ENCODE measurements around the gene LTO1.

The LTO1 gene

GRCh38 chr11:69657911-69658625 is 17.1 kb downstream of the LTO1 start:
- no peak for DNase-seq (ENCODE audit: low spot score)

- DNase-seq (ENCODE audit: low spot score), result no peak
Observed at GRCh38 chr11:69657456-69657910, 17.7 kb downstream of the LTO1 start.

DNA sequence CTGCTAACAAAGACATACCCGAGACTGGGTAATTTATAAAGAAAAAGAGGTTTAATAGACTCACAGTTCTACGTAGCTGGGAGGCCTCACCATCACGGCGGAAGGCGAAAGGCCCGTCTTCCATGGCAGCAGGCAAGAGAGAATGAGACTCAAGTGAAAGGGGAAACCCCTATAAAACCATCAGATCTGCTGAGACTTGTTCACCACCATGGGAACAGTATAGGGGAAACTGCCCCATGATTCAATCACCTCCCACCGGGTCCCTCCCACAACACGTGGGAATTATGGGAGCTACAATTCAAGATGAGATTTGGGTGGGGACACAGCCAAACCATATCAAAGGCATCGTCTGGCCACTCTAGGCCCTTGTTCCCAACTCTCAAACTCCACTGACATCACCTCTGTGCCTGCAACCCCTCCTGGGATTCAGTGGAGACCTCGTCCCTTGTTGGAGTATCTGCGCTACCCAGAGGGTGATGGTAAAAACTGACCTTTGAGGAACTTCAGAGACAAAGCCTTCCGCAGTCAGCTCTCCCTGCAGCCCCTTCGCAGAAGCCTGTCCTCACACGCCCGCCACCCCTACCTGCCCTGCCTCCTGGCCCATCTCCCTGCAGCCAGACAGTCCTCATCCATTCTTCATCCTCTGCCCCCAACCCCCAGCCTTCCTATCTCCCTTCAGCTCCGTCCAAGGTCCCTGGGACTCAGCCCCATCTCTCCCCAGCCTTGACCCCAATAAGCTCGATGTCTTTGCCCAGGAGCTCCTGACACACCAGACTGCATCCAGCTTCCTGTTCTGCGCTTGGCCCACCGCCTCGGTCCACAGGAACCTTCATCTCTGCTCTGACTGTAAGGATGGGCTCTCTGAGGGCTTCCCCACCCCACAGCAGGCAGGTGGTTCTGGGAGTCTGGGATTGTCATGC is 18.4 kb downstream of the LTO1 start:
- no peak for DNase-seq (ENCODE audit: low spot score)

DNA sequence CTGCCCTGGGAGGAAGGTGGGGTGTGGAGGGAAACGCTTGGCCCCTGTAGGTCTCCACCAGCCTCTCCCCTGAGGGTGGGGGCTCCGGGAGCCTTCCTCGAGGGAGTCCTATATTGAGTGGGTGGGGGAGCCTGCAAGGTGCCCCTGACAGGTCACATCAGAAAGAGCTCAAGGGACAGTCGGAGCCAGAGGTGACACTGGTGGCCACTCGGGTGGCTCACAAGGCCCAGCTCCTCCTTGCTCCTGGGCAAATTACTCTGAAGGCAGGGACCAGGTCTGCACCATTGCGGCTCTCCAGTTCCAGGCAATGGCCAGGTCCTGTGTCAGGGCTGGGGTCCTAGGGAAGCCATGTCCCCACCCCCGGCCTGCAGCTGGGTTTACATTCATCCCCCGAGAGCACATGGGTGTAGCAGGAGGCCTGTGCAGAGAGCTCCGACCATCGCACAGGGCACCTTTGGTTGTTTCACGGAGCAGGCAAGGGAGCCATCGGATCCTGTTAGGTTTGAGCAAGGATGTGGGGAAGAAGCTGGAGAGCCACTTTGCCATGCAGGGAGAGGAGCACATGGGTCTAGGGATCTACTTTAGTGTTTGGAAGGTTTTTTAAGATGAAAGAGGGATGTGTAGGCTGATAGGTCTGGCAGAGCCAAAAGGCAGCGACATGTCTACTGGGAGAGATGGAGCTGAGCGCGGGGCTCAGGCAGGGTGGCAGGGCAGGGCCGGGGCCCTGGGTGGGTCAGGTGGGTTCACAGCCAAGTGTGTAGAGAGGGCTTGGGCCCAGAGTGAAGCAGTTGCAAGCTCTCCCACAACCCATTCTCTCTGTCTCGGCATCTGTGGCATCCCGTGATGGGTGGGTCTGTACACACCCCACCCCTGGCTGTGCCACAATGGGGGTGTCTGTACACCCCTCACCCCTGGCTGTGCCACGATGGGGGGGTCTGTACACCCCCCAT is 19.4 kb downstream of the LTO1 start:
- no peak for DNase-seq (ENCODE audit: low spot score)

GRCh38 chr11:69654660-69655478 is 20.3 kb downstream of the LTO1 start:
- no peak for DNase-seq (ENCODE audit: low spot score)

DNA sequence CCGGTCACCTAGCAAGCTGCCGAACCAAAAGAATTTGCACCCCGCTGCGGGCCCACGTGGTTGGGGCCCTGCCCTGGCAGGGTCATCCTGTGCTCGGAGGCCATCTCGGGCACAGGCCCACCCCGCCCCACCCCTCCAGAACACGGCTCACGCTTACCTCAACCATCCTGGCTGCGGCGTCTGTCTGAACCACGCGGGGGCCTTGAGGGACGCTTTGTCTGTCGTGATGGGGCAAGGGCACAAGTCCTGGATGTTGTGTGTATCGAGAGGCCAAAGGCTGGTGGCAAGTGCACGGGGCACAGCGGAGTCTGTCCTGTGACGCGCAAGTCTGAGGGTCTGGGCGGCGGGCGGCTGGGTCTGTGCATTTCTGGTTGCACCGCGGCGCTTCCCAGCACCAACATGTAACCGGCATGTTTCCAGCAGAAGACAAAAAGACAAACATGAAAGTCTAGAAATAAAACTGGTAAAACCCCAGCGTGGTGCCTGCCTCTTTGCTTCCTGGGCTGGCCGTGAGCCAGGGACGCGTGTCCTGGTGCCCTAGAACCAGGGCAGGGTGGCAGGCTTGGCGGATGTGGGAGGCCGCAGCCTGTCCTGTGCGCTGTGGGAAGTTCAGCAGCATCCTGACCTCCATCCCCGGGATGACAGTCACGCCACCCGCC is 21.0 kb downstream of the LTO1 start:
- DNase-seq (ENCODE audit: low spot score), result no peak

GRCh38 chr11:69653406-69653960 is 21.7 kb downstream of the LTO1 start:
- no peak for DNase-seq (ENCODE audit: low spot score)

GRCh38 chr11:69652999-69653398 is 22.2 kb downstream of the LTO1 start:
- DNase-seq (ENCODE audit: low spot score), result no peak

GRCh38 chr11:69651834-69652620 is 23.1 kb downstream of the LTO1 start:
- DNase-seq (ENCODE audit: low spot score), result no peak

GRCh38 chr11:69650832-69651344 is 24.3 kb downstream of the LTO1 start:
- no peak for DNase-seq (ENCODE audit: low spot score)

DNA sequence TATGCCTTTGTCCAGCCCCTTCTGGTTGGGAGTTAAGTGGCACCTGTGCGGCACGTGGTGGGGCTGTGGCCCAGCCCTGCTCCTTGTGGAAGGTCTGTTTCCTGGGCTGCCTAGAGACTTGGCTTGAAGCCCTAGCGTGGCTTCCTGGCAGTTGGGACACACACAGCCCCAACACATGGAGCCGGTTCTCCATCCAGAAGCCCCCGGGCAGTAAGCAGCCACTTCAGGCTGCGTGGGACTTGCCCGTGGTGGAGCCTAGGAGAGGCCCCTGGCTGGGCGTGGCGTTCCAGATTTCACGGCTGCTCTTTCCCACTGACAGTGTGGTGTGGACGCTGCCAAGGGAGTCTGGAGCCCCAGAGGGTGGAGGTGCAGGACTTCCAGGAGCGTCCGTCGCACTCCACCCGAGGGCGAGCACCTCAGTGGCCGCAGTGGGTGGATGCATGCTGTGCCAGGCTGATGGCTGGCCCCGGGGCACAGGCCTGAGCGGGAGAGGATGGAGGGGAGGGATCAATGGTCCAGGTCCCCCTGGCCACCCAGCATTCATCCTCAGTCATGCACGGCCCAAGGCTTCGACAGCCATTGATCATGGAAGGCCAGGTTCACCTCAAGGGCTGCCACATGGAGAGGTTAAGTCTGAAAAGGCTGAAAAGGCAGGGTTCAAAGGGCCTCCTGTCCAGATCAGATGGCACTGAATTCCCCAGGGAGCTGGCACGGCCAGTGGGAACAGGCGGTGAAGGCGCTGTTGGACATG is 24.9 kb downstream of the LTO1 start:
- no peak for DNase-seq (ENCODE audit: low spot score)

DNA sequence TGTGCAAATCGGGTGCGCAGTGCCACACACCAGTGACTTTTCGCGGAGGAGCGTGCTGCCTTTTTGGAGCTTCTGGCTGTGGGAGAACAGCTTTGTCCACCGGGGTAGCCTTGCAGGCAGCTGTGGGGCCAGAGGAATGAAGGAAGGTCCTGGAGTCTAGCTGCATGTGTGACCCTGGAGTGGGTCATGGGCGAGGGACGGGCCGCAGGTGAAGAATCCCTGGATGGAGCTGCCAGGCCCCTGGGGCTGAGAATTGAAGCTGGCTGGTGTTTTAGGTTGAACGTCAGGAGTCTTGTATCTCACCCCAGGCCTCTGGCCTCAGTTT is 25.6 kb downstream of the LTO1 start:
- no peak for DNase-seq (ENCODE audit: low spot score)

- no peak for DNase-seq (ENCODE audit: low spot score)
Observed at GRCh38 chr11:69648679-69649575, 26.2 kb downstream of the LTO1 start.

DNA sequence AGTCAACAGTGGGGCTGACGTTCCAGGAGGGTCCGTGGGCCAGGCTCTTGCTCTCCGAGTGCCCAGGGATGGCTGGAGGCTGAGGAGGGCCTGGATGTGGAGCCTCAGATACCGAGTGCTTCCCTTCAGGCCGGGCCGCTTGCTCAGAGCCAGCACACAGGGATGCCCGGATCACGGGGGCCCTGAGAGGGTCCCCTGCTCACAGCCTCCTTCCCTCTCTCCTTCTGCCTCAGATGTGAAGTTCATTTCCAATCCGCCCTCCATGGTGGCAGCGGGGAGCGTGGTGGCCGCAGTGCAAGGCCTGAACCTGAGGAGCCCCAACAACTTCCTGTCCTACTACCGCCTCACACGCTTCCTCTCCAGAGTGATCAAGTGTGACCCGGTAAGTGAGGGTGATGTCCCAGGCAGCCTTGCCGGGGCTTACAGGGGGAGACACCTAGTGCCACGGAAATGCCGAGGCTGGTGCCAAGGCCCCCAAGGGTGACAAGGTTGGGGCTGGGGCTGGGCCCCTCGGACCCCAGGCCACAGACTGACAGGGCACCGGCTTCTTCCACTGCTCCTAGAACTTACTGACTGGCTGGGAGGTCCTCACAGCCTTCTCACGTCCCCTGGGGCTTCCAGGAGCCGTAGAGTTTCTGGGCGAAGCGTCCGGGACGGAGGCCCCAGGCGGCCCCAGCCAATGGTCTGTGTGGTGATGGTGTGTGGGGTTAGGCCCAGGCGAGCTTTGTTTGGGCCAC is 27.2 kb downstream of the LTO1 start:
- no peak for DNase-seq (ENCODE audit: low spot score)

DNA sequence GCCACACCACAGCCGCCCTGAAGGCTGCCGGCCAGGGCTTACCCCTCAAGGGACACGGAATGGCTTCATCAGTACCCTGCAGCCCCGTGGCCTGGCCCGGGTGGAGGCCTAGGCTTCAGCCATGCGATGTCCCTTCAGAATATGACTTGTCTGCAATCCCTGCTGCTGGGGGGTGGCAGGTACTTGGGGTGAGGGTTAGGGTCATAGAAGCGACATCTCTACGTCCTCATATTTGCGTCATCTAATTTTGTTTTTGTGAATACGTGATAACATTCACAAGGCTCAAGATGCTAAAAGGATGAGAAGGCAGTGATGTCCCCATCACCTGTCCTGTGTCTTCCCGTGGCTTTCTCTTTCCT is 27.8 kb downstream of the LTO1 start:
- DNase-seq (ENCODE audit: low spot score), result no peak

GRCh38 chr11:69646493-69647389 is 28.4 kb downstream of the LTO1 start:
- DNase-seq (ENCODE audit: low spot score), result no peak

Data from pons (tissue), 1 donor.